Heart left ventricle (tissue), 16 donors: Measurements from ENCODE around the gene TPRKB. TPM values are rescaled to one million over a fixed set of nuclear protein-coding genes. Genes with fewer than 3 reads are reported as not detected.
"Not testable (repeated sequence)": the region's sequence is repeated elsewhere in the genome, so short reads cannot be mapped to it uniquely, and the experiment has no call there.

Source experiments
- ATAC-seq, 4 donors: fragments of 200-7000 bp; cut with Tn5 transposase; one replicate each; pipeline ENCODE4 v1.9.1; 2020 to 2022; ENCODE audit warnings: moderate library complexity in 4 of 4, mild to moderate bottlenecking in 3 of 4, moderate number of reproducible peaks in 1 of 4
- DNase-seq, 5 donors: peaks; one replicate each; pipeline ENCODE4 v3.0.0-alpha.2; 2020
- H3K27ac ChIP-seq, 12 donors: fragments of 200-600 bp; sonication (generic) in 4 of 12; one replicate each; pipeline versions ENCODE4 v1.5.0 to v1.8.0; 2016 to 2022; ENCODE audit warnings: mild to moderate bottlenecking in 2 of 12
- H3K27me3 ChIP-seq, 9 donors: fragments of 200-600 bp; sonication (generic) in 2 of 9; one replicate each; pipeline versions ENCODE4 v1.5.1 to v1.8.0; 2016 to 2022; ENCODE audit warnings: mild to moderate bottlenecking in 3 of 9
- H3K36me3 ChIP-seq, 9 donors: fragments of 200-600 bp; sonication (generic) in 2 of 9; one replicate each; pipeline versions ENCODE4 v1.5.0 to v1.8.0; 2018 to 2022; ENCODE audit warnings: mild to moderate bottlenecking in 2 of 9
- H3K4me1 ChIP-seq, 12 donors: fragments of 200-600 bp; sonication (generic) in 4 of 12; one replicate each; pipeline versions ENCODE4 v1.5.0 to v1.8.0; 2016 to 2022; ENCODE audit warnings: mild to moderate bottlenecking in 3 of 12
- H3K4me3 ChIP-seq, 12 donors: fragments of 200-600 bp; sonication (generic) in 4 of 12; one replicate each; pipeline versions ENCODE4 v1.5.0 to v1.8.0; 2017 to 2022; ENCODE audit warnings: mild to moderate bottlenecking in 9 of 12, moderate library complexity in 4 of 12
- H3K9me3 ChIP-seq, 12 donors: fragments of 200-600 bp; sonication (generic) in 4 of 12; one replicate each; pipeline versions ENCODE4 v1.5.0 to v1.8.0; 2016 to 2022; ENCODE audit warnings: mild to moderate bottlenecking in 1 of 12
- POLR2A ChIP-seq, 2 donors: fragments of 450-650 bp; IDR thresholded peaks; one replicate each; pipeline ENCODE4 v1.6.1; 2017; ENCODE audit warnings: antibody characterized with exemption in 2 of 2, mild to moderate bottlenecking in 2 of 2, moderate library complexity in 2 of 2
- WGBS, 4 donors: extraction: QIAGEN DNeasy Blood & Tissue Kit in 2 of 4; methylation state at CpG; one replicate each; pipeline versions ENCODE4 v1.1.5 to v1.1.7; 2013 to 2018; 5-methylcytosine and 5-hydroxymethylcytosine counted together
- intact Hi-C, 10 donors: fragments of 100-400 bp; cut with DNase I; formaldehyde crosslinking; loops; one replicate each; pipeline versions ENCODE4 v1.11.1 to v1.14.2; 2022
- polyA plus RNA-seq, 2 donors: library from polyadenylated mRNA; stranded (reverse); fragments of 200-250 nt; gene quantifications; one replicate each; pipeline ENCODE4 v1.2.3, GENCODE V29; 2013
- total RNA-seq, 9 donors: library from RNA; depleted of rRNA in 2 of 9; stranded (reverse); fragments of >200 nt in 2 of 9; fragmentation: NEBNext Ultra II Directional in 3 of 9; extraction: Animal tissue kit (Norgen Biotek cat#: 25700) in 3 of 9; gene quantifications; one replicate each; pipeline versions ENCODE4 v1.1.0 to v1.2.4, GENCODE V29; 2016 to 2023
- TF ChIP-seq, protein P1 (sequence below), 12 donors: fragments of 200-600 bp; sonication (generic) in 4 of 12; IDR thresholded peaks; one replicate each; pipeline versions ENCODE4 v1.5.0 to v1.8.0; 2018 to 2022; ENCODE audit warnings: antibody characterized with exemption in 12 of 12, mild to moderate bottlenecking in 5 of 12
- donor health status: ischemic (EF 13 %, LVEDD 7.1; RV severe dilation, severe dysfunction).
- donor health status: healthy with polysubstance abuse.
- donor health status: DM: no; HTN: yes; CAD: no.
- donor health status: DM: no; HTN: no; CAD: no.
- donor health status: ischemic (EF 25% LVEDD 6.9; RV normal size, moderate dysfunction).
- donor health status: ischemic (EF 25% LVEDD 5.7; RV mildly dilated, moderate dysfunction).
- donor health status: healthy.
- donor health status: DM: yes; HTN: yes; CAD: no.
- donor health status: ischemic (EF 35%, LVEDD 5.7; RV mildly dilated, moderate dysfunction).
- donor health status: nonischemic (EF 11% LVEDD 7.7; RV severe dilation, severe dysfunction).
- donor health status: DM: yes; HTN: yes; CAD: no.
- donor health status: PGD.
- donor health status: ischemic (EF 29% LVEDD 5.4; RV normal size, mild dysfunction).
- donor health status: nonischemic (EF 23%, LVEDD 6.1; RV moderate dilation, normal function).

Gene TPRKB
- total and polyA plus RNA-seq, 11 donors, result 16.1 to 87.6 (median 31.5) TPM

DNA sequence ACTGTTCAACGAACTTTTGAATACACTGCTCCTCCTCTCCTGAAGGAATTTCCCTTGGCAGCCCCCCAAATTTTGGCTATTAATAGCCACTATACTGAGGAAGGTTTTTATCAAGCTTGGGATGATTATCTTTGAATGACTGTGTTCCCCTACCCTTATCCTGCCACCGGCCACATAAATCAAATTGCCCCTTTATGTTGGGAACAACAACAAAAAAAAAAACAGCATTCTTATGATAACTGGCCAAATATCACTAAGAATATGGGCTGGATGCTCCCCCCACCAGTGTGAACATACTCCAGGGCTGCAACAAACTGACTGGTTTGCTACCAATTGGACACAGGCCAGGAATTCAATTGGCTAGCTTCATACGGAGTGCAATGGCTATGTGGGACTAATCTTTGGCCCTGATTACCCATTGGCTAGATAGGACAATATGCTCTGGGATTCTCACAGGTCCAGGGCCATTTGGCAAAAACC is 22.2 kb upstream of the TPRKB start:
- 4 to 9% (median 5%) methylated on average over 3 of the region's 3 CpGs for WGBS, 4 donors

DNA sequence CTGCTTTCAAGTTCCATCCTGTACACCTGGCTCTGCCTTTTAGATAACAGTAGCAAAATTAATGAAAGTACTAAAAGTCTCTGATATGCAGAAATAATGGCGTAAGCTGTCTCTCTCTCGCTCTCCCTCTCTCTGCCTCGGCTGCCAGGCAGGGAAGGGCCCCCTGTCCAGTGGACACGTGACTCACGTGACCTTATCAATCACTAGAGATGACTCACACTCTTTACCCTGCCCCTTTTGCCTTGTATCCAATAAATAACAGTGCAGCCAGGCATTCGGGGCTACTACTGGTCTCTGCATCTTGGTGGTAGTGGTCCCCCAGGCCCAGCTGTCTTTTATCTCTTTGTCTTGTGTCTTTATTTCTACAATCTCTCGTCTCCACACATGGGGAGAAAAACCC is 17.2 kb upstream of the TPRKB start:
- H3K27me3 ChIP-seq, intact Hi-C loops, H3K4me3 ChIP-seq, H3K9me3 ChIP-seq, DNase-seq, ATAC-seq, H3K27ac ChIP-seq: not testable (repeated sequence)
- peaks cover 0 to 10% (median 7%) of the 10 kb centered on the region in 12 donors for H3K4me1 ChIP-seq
- 84 to 96% (median 94%) methylated on average over 7 of the region's 7 CpGs for WGBS, 4 donors
- peaks cover 0 to 79% (median 59%) of the 10 kb centered on the region in 9 donors for H3K36me3 ChIP-seq

More for the DNA sequence above, 22.2 kb upstream of the TPRKB start:
- ATAC-seq (peak; percentile 86 to 90 (median 88)), DNase-seq (peak in 4 of 5 donors; percentile 51 to 65 (median 60))
- peaks cover 4 to 25% (median 17%) of the 10 kb centered on the region in 12 donors for H3K4me1 ChIP-seq
- intact Hi-C loops, result no loop called here
- H3K9me3 ChIP-seq, result peaks cover 0 to 3% (median 0%) of the 10 kb centered on the region in 12 donors
- H3K4me3 ChIP-seq, result no peak overlapping the region
- peaks cover 0 to 91% (median 69%) of the 10 kb centered on the region in 9 donors for H3K36me3 ChIP-seq
- TF ChIP-seq, protein P1, sequence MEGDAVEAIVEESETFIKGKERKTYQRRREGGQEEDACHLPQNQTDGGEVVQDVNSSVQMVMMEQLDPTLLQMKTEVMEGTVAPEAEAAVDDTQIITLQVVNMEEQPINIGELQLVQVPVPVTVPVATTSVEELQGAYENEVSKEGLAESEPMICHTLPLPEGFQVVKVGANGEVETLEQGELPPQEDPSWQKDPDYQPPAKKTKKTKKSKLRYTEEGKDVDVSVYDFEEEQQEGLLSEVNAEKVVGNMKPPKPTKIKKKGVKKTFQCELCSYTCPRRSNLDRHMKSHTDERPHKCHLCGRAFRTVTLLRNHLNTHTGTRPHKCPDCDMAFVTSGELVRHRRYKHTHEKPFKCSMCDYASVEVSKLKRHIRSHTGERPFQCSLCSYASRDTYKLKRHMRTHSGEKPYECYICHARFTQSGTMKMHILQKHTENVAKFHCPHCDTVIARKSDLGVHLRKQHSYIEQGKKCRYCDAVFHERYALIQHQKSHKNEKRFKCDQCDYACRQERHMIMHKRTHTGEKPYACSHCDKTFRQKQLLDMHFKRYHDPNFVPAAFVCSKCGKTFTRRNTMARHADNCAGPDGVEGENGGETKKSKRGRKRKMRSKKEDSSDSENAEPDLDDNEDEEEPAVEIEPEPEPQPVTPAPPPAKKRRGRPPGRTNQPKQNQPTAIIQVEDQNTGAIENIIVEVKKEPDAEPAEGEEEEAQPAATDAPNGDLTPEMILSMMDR (IDR thresholded peaks at IDR 0.05), result no peak
- TF ChIP-seq POLR2A (IDR thresholded peaks at IDR 0.05), result no peak
- H3K27ac ChIP-seq, result peak overlapping the region in 9 of 12 donors; percentile 12 to 58 (median 46)
- no peaks in the 10 kb centered on the region for H3K27me3 ChIP-seq

DNA sequence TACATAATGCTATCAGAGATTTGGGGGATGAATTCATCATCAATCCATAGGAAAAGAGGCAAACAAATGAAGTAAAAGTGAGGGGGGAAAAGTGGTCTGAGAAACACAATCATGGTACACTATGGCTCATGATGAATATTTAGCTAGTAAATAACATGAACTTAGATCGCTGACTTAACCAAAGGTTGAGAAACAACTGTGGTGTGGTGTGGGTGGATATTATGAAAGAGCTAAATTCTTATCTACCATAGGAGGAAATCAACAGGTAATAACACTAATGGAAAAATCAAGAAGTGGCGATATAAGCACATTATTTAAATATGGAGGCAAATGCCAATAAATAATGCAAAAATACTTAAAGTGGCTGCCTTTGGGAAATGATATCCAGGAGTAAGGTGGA is 12.2 kb upstream of the TPRKB start:
- no peak overlapping the region for H3K27ac ChIP-seq
- peaks cover 0 to 5% (median 0%) of the 10 kb centered on the region in 12 donors for H3K9me3 ChIP-seq
- intact Hi-C loops, result no loop called here
- ATAC-seq (no peak), DNase-seq (no peak)
- WGBS, 4 donors, result 93 to 100% (median 95%) methylated on average over 2 of the region's 2 CpGs
- H3K4me3 ChIP-seq, result no peak overlapping the region
- H3K27me3 ChIP-seq, result no peaks in the 10 kb centered on the region
- peaks cover 0 to 6% (median 0%) of the 10 kb centered on the region in 12 donors for H3K4me1 ChIP-seq
- H3K36me3 ChIP-seq, result peaks cover 0 to 81% (median 57%) of the 10 kb centered on the region in 9 donors
- TF ChIP-seq, protein P1 (IDR thresholded peaks at IDR 0.05), result no peak

DNA sequence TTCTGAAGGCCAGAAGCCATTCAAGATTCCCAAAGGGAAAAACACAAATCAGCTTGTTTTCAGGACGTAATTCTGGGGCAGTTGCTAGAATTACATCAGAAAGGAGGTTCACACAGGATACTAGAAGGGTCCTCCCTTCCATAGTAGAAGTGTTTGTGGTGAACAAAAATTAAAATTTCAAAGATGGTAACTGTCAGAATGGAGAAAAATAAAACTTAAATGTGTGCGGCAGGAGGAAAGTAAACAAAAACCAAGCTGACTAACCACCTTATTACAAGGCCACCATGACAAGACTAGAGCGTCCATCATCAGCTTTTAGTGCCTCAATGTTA is 9.7 kb upstream of the TPRKB start:
- Histone ChIP-seq H3K4me1 (peaks cover 0 to 6% (median 0%) of the 10 kb centered on the region in 12 donors), H3K27me3 (no peaks in the 10 kb centered on the region), H3K27ac (peak overlapping the region in 1 of 12 donors; percentile 11), H3K36me3 (peaks cover 0 to 78% (median 53%) of the 10 kb centered on the region in 9 donors), H3K9me3 (no peaks in the 10 kb centered on the region), H3K4me3 (no peak overlapping the region)
- no peak for TF ChIP-seq POLR2A (IDR thresholded peaks at IDR 0.05)
- TF ChIP-seq, protein P1 (IDR thresholded peaks at IDR 0.05), result no peak
- ATAC-seq (no peak), DNase-seq (no peak)
- intact Hi-C loops, result no loop called here
- 83 to 93% (median 91%) methylated on average over 3 of the region's 3 CpGs for WGBS, 4 donors
